DND-41 (cell line): ENCODE results near the gene FDXR.

Experiments used
- ATAC-seq: fragments of 200-7000 bp; cut with Tn5 transposase; 3 replicates; pipeline ENCODE4 v1.9.1; 2021; ENCODE audit warnings: low read depth; ENCODE audit not compliant: insufficient read depth
- DNase-seq: peaks from one replicate; pipeline ENCODE4 v3.0.0-alpha.2; 2020
- H2AFZ ChIP-seq: 2 replicates; pipeline ENCODE4 v1.6.0; 2012; ENCODE audit warnings: low read depth, low read length
- H3K27ac ChIP-seq: 2 replicates; pipeline ENCODE4 v1.5.1; 2012; ENCODE audit warnings: low read length, inconsistent platforms
- H3K27me3 ChIP-seq: fragments of 200-600 bp; sonication (generic); 2 replicates; pipeline ENCODE4 v1.6.0; 2012; ENCODE audit warnings: low read length, mild to moderate bottlenecking, inconsistent platforms; ENCODE audit not compliant: insufficient read depth, poor library complexity
- H3K36me3 ChIP-seq: 2 replicates; pipeline ENCODE4 v1.5.1; 2012; ENCODE audit warnings: low read length, inconsistent platforms; ENCODE audit not compliant: insufficient read depth
- H3K4me1 ChIP-seq: 2 replicates; pipeline ENCODE4 v1.5.1; 2012; ENCODE audit warnings: mild to moderate bottlenecking, low read length; ENCODE audit not compliant: insufficient read depth
- H3K4me2 ChIP-seq: 2 replicates; pipeline ENCODE4 v1.6.0; 2012; ENCODE audit warnings: mild to moderate bottlenecking, moderate library complexity, low read length, inconsistent platforms; ENCODE audit not compliant: insufficient read depth
- H3K4me3 ChIP-seq, 2 experiments: fragments of 200-600 bp in 1 of 2; shearing (Covaris generic) in 1 of 2; 2 replicates each; pipeline ENCODE4 v1.5.1; 2012 to 2016; ENCODE audit warnings: inconsistent platforms in 2 of 2, low read length in 2 of 2, mild to moderate bottlenecking in 2 of 2, low read depth in 1 of 2, moderate library complexity in 1 of 2
- H3K79me2 ChIP-seq: 2 replicates; pipeline ENCODE4 v1.6.0; 2012; ENCODE audit warnings: low read length, inconsistent platforms; ENCODE audit not compliant: insufficient read depth
- H3K9ac ChIP-seq: 2 replicates; pipeline ENCODE4 v1.6.0; 2012; ENCODE audit warnings: low read depth, mild to moderate bottlenecking, inconsistent platforms, low read length, moderate library complexity
- H3K9me3 ChIP-seq: 2 replicates; pipeline ENCODE4 v1.5.1; 2012; ENCODE audit warnings: low read length, moderate library complexity, mild to moderate bottlenecking, inconsistent platforms; ENCODE audit not compliant: insufficient read depth, severe bottlenecking
- H4K20me1 ChIP-seq: 2 replicates; pipeline ENCODE4 v1.6.0; 2012; ENCODE audit warnings: low read length; ENCODE audit not compliant: insufficient read depth
- EZH2 ChIP-seq: IDR thresholded peaks from 3 replicates; pipeline ENCODE4 v1.6.1; 2012; ENCODE audit warnings: borderline replicate concordance, low read depth, mild to moderate bottlenecking, moderate library complexity, low read length, inconsistent platforms; ENCODE audit not compliant: severe bottlenecking
- TF ChIP-seq, protein P1 (sequence below): IDR thresholded peaks from 2 replicates; pipeline ENCODE4 v1.5.1; 2012; ENCODE audit warnings: borderline replicate concordance, low read length, moderate library complexity, mild to moderate bottlenecking; ENCODE audit not compliant: poor library complexity, severe bottlenecking; ENCODE audit errors: extremely low read depth

FDXR gene

DNA sequence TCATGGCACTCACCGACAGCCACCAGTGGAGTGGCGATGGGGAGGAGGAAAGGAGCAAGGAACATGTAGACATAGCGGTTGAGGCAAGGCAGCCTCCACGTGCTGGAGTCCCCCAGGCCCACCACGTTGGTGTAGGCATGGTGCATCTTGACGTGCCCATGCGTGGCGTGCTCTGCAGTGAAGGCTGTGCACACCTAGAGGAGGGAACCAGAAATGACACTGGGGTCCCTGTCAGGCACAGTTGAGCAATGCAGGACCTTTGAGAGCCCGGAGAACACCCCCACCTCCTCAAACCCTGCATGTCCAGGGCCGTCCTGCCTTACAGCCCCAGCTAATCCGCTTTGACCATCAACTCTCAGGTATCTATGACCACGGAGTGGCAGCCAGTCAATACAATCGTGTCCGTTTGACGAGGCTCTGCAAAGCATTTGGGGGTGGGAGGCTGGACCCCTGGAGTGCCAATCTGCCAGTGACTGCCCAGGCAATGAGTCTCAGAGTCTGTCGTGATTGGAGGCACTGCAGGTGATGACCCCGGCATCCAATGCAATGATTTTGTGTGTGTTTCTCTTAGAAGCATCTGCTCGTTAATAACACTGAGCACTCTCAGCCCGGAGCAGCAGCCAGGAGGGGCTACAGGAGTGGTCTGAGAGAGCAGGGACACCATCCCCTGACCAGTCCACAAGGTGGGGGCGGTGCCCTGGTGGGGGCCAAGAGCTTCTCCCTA is 9.9 kb upstream of the FDXR start:
- TF ChIP-seq EZH2 = no peak
- TF ChIP-seq, protein P1, sequence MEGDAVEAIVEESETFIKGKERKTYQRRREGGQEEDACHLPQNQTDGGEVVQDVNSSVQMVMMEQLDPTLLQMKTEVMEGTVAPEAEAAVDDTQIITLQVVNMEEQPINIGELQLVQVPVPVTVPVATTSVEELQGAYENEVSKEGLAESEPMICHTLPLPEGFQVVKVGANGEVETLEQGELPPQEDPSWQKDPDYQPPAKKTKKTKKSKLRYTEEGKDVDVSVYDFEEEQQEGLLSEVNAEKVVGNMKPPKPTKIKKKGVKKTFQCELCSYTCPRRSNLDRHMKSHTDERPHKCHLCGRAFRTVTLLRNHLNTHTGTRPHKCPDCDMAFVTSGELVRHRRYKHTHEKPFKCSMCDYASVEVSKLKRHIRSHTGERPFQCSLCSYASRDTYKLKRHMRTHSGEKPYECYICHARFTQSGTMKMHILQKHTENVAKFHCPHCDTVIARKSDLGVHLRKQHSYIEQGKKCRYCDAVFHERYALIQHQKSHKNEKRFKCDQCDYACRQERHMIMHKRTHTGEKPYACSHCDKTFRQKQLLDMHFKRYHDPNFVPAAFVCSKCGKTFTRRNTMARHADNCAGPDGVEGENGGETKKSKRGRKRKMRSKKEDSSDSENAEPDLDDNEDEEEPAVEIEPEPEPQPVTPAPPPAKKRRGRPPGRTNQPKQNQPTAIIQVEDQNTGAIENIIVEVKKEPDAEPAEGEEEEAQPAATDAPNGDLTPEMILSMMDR = no peak
- H3K27me3 ChIP-seq = peaks cover 7% of the 10 kb centered on the region
- no peaks in the 10 kb centered on the region for H3K79me2 ChIP-seq
- no peaks in the 10 kb centered on the region for H3K4me1 ChIP-seq
- ATAC-seq (no peak), DNase-seq (no peak)
- H3K4me2 ChIP-seq = no peak overlapping the region
- no peak overlapping the region for H2AFZ ChIP-seq
- no peak overlapping the region for H3K27ac ChIP-seq
- no peak overlapping the region for H3K9ac ChIP-seq
- no peaks in the 10 kb centered on the region for H3K36me3 ChIP-seq
- no peak overlapping the region for H3K4me3 ChIP-seq
- H3K9me3 ChIP-seq = no peaks in the 10 kb centered on the region
- peaks cover 5% of the 10 kb centered on the region; the same call in 1 of the 2 replicates for H4K20me1 ChIP-seq

DNA sequence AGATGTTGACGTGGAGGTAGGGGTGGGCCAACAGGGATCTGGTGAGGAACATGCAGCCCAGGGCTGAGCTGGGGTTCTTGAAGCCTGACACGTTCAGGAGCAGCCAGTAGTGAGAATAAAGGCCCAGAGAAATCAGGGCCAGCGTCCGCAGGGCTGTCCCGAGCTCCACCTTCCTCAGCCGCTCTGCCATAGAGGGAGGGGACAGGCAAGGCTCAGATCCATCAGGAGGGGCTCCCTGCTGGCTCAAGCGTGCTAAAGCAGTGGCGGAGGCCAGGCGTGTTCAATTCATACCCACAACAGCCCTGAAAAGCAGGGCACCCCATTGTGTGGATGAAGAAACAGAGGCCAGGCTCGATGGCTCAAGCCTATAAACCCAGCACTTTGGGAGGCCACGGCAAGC is 8.3 kb upstream of the FDXR start:
- H3K9ac ChIP-seq = no peak overlapping the region
- no peaks in the 10 kb centered on the region for H3K79me2 ChIP-seq
- no peak overlapping the region for H3K4me3 ChIP-seq
- H4K20me1 ChIP-seq = peaks cover 5% of the 10 kb centered on the region; the same call in 1 of the 2 replicates
- H3K4me1 ChIP-seq = no peaks in the 10 kb centered on the region
- no peak for ATAC-seq
- no peak overlapping the region for H2AFZ ChIP-seq
- DNase-seq = no peak
- H3K36me3 ChIP-seq = no peaks in the 10 kb centered on the region
- TF ChIP-seq, protein P1 = no peak
- no peak for TF ChIP-seq EZH2
- peaks cover 7% of the 10 kb centered on the region for H3K27me3 ChIP-seq
- H3K9me3 ChIP-seq = no peaks in the 10 kb centered on the region
- no peak overlapping the region for H3K4me2 ChIP-seq
- H3K27ac ChIP-seq = no peak overlapping the region

DNA sequence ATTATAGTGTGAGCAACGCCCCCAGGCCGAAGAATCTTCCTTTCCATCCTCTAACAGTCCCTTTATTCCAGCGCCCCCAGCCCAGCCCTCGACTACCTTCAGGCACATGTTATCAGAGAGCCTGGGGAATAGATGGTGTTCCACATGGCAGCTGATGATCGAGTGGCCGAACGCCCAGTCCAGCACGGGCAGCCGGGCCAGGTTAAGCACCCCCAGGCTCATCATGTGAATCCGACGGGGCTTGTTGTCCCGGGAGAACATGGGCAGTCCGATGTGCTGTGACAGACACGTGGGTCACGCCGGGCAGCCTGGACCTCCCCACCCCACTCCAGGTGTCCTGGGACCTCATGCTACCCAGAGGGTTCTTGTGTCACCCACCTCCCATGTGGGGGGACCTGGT is 6.5 kb upstream of the FDXR start:
- peaks cover 5% of the 10 kb centered on the region; the same call in 1 of the 2 replicates for H4K20me1 ChIP-seq
- no peak overlapping the region for H3K9ac ChIP-seq
- no peaks in the 10 kb centered on the region for H3K36me3 ChIP-seq
- H3K27me3 ChIP-seq = peaks cover 7% of the 10 kb centered on the region
- no peak overlapping the region for H2AFZ ChIP-seq
- H3K4me1 ChIP-seq = peaks cover 4% of the 10 kb centered on the region
- no peak for ATAC-seq
- no peak overlapping the region for H3K4me3 ChIP-seq
- TF ChIP-seq, protein P1 = no peak
- no peak for TF ChIP-seq EZH2
- no peak overlapping the region for H3K4me2 ChIP-seq
- no peaks in the 10 kb centered on the region for H3K79me2 ChIP-seq
- no peak overlapping the region for H3K27ac ChIP-seq
- no peak for DNase-seq
- H3K9me3 ChIP-seq = no peaks in the 10 kb centered on the region
